Sigmoid colon (tissue), 4 donors: ENCODE data around the gene STX4.

ENCODE experiments used
- CTCF ChIP-seq, 4 experiments: fragments of 450-650 bp in 3 of 4; fragments of 200-600 bp in 1 of 4; IDR thresholded peaks; one replicate each; pipeline ENCODE4 v1.5.1; 2016 to 2019; ENCODE audit warnings: antibody characterized with exemption in 4 of 4, mild to moderate bottlenecking in 3 of 4, moderate library complexity in 2 of 4
- EP300 ChIP-seq, 4 donors: sonication (generic); formaldehyde crosslinking; IDR thresholded peaks; one replicate each; pipeline ENCODE4 v1.6.1; 2017; ENCODE audit warnings: antibody characterized with exemption in 4 of 4
- POLR2A ChIP-seq, 2 donors: fragments of 450-650 bp; IDR thresholded peaks; one replicate each; pipeline ENCODE4 v1.6.1; 2016; ENCODE audit warnings: antibody characterized with exemption in 2 of 2, mild to moderate bottlenecking in 2 of 2, moderate library complexity in 2 of 2
- POLR2AphosphoS5 ChIP-seq, 4 donors: sonication (generic); formaldehyde crosslinking; IDR thresholded peaks; one replicate each; pipeline ENCODE4 v1.6.1; 2017; ENCODE audit warnings: antibody characterized with exemption in 4 of 4

GRCh38 chr16:31085873-31086628 is 52.7 kb downstream of the STX4 start:
- TF ChIP-seq CTCF (IDR thresholded peaks at IDR 0.05) (no peak), POLR2AphosphoS5 (IDR thresholded peaks at IDR 0.05) (no peak), EP300 (IDR thresholded peaks at IDR 0.05) (no peak), POLR2A (IDR thresholded peaks at IDR 0.05) (no peak)
